ENCODE measurements around the gene MAPK4. TPM values are rescaled to one million over a fixed set of nuclear protein-coding genes. Genes with fewer than 3 reads are reported as not detected.

Gene MAPK4
- total and polyA plus RNA-seq, 10 of the 15 experiments (the other 5 are each of a cell fraction or from before 2014, with no cell fraction given) = 0.03 to 0.11 (median 0.06) TPM; not detected in 4

DNA sequence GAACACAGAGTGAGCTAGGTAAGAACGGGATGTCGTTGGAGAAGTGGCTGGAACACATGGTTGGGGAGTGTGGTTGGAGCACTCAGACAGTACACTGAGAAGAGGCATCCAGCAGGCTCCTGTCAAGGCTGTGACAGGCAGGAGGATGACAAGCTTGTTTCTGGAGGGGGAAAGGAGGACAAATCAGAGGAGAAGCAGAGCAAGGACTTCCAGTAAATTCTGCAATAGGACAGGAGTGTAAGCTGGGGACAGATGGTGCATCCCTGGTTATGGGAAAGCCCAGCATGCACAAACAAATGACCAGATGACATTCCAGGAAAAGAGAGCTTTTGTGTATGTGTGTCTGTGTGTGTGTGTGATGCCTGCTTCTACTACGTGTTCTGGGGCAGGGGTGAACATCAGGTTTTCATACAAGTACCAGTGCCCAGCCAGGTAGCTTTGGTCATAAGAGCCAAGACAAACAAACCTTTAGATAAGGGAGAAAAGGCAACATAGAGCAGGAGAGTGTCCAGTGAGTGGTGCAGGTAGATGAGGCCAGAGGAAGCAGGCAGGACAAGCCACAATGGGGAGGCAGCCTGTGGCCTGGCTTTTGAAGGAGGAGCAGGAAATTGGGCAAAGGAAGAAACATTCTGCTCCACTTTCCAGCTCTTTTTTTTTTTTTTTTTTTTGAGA is 32.1 kb upstream of the MAPK4 start:
- 27% methylated on average over 3 of the region's 3 CpGs for WGBS (ENCODE audit: insufficient coverage, insufficient replicate concordance, low lambda C conversion rate, missing lambda C conversion rate)
- intact Hi-C loops (cut with micrococcal nuclease; ENCODE audit: unreplicated experiment) (no loop called here), in situ Hi-C loops (cut with MboI) (no loop called here)
- POLR2A ChIA-PET = interaction anchor here (0.5 kb wide), 1 partner anchor 105 kb away, joined by 5 read pairs; no protein-coding TSS in a partner anchor
- Histone ChIP-seq H3K9ac (ENCODE audit: control insufficient read depth, insufficient read depth, low read length) (no peak overlapping the region), H3K27ac (ENCODE audit: control insufficient read depth, insufficient read depth) (no peak overlapping the region), H3K79me2 (ENCODE audit: control insufficient read depth, insufficient read depth, low read length) (no peaks in the 10 kb centered on the region), H3K36me3 (ENCODE audit: control insufficient read depth in 2 of 2, insufficient read depth in 2 of 2, low read length in 1 of 2) (no peaks in the 10 kb centered on the region), H3K27me3 (replicated peaks in 1 of 2; ENCODE audit: control insufficient read depth in 2 of 2, insufficient read depth in 2 of 2, low read length in 1 of 2) (no peaks in the 10 kb centered on the region; a peak in 1 of 4 replicates), H4K20me1 (ENCODE audit: control insufficient read depth, insufficient read depth) (no peaks in the 10 kb centered on the region), H2AFZ (ENCODE audit: control insufficient read depth, low read depth, low read length) (no peak overlapping the region), H3K4me2 (ENCODE audit: control insufficient read depth, insufficient read depth) (no peak overlapping the region), H3K4me3 (no peak overlapping the region), H3K9me3 (replicated peaks; ENCODE audit: control insufficient read depth, insufficient read depth, low read length) (no peaks in the 10 kb centered on the region), H3K4me1 (ENCODE audit: control insufficient read depth, insufficient read depth, low read length) (no peaks in the 10 kb centered on the region)
- no TSS peak for BruUV-seq (replicated peaks)
- RAD21 ChIA-PET (ENCODE audit: unreplicated experiment) = no interaction called here
- DNase-seq (ENCODE audit: low read depth, low spot score) = no peak
- SMC1A ChIA-PET (ENCODE audit: uncharacterized antibody, unreplicated experiment) = no interaction called here
- CTCF ChIA-PET = no interaction called here
- TF ChIP-seq MEF2B (IDR thresholded peaks at IDR 0.05; ENCODE audit: partially characterized antibody, poor library complexity, severe bottlenecking) (no peak), ESRRA (IDR thresholded peaks at IDR 0.05; ENCODE audit: low read length) (no peak)
- ATAC-seq = no peak
- no peak for FAIRE-seq

DNA sequence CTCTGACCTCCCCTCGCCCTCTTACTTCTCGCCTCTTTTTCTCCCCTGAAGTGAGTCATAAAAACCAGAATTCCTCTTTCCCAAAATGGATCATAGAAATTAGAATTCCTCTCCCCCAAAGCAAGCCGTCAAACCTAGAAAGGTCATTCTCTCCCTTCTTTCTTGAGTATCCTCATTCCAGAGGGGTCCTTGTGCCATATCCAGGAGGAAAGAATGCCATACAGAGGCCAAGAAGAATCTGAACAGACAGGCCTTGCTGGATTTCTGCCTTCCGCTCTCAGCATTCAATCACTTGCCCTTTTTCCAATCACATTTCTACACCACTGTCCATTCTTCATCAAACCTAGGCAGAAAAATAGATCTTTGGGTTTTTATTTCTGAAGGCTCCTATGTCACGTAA is 31.1 kb upstream of the MAPK4 start:
- Histone ChIP-seq H3K27me3 (replicated peaks in 1 of 2; ENCODE audit: control insufficient read depth in 2 of 2, insufficient read depth in 2 of 2, low read length in 1 of 2) (no peaks in the 10 kb centered on the region), H3K27ac (ENCODE audit: control insufficient read depth, insufficient read depth) (no peak overlapping the region), H2AFZ (ENCODE audit: control insufficient read depth, low read depth, low read length) (no peak overlapping the region), H3K79me2 (ENCODE audit: control insufficient read depth, insufficient read depth, low read length) (no peaks in the 10 kb centered on the region), H3K9ac (ENCODE audit: control insufficient read depth, insufficient read depth, low read length) (no peak overlapping the region), H3K9me3 (replicated peaks; ENCODE audit: control insufficient read depth, insufficient read depth, low read length) (no peaks in the 10 kb centered on the region; the same call in 2 of the 3 replicates), H3K4me3 (no peak overlapping the region), H3K4me1 (ENCODE audit: control insufficient read depth, insufficient read depth, low read length) (no peaks in the 10 kb centered on the region), H4K20me1 (ENCODE audit: control insufficient read depth, insufficient read depth) (no peaks in the 10 kb centered on the region), H3K36me3 (ENCODE audit: control insufficient read depth in 2 of 2, insufficient read depth in 2 of 2, low read length in 1 of 2) (no peaks in the 10 kb centered on the region), H3K4me2 (ENCODE audit: control insufficient read depth, insufficient read depth) (no peak overlapping the region)
- RAD21 ChIA-PET (ENCODE audit: unreplicated experiment) = no interaction called here
- DNase-seq (ENCODE audit: low read depth, low spot score) (no peak), FAIRE-seq (no peak), ATAC-seq (no peak)
- SMC1A ChIA-PET (ENCODE audit: uncharacterized antibody, unreplicated experiment) = no interaction called here
- in situ Hi-C loops (cut with MboI) (no loop called here), intact Hi-C loops (cut with micrococcal nuclease; ENCODE audit: unreplicated experiment) (no loop called here)
- POLR2A ChIA-PET = no interaction called here
- TF ChIP-seq KDM1A (IDR thresholded peaks at IDR 0.05; ENCODE audit: borderline replicate concordance) = no peak
- TF ChIP-seq SUPT20H (IDR thresholded peaks at IDR 0.05; ENCODE audit: borderline replicate concordance, control insufficient read depth, low read depth, low read length) = no peak
- no peak for TF ChIP-seq ETV6 (conservative IDR thresholded peaks at IDR 0.05 in 1 of 2, IDR thresholded peaks at IDR 0.05 in 1 of 2; ENCODE audit: borderline replicate concordance in 1 of 2, low read depth in 1 of 2)
- no peak for TF ChIP-seq CBFB (IDR thresholded peaks at IDR 0.05; ENCODE audit: low read depth)
- TF ChIP-seq HDAC6 (IDR thresholded peaks at IDR 0.05; ENCODE audit: unreplicated experiment) = no peak
- no peak for TF ChIP-seq RAD21 (IDR thresholded peaks at IDR 0.05; ENCODE audit: insufficient read depth, low read depth, low read length)
- TF ChIP-seq IKZF1 (conservative IDR thresholded peaks at IDR 0.05) = no peak
- TF ChIP-seq TARDBP (IDR thresholded peaks at IDR 0.05; ENCODE audit: borderline replicate concordance) = no peak
- no peak for TF ChIP-seq DPF2 (IDR thresholded peaks at IDR 0.05)
- no peak for TF ChIP-seq ZNF622 (IDR thresholded peaks at IDR 0.05)
- TF ChIP-seq, protein P1, sequence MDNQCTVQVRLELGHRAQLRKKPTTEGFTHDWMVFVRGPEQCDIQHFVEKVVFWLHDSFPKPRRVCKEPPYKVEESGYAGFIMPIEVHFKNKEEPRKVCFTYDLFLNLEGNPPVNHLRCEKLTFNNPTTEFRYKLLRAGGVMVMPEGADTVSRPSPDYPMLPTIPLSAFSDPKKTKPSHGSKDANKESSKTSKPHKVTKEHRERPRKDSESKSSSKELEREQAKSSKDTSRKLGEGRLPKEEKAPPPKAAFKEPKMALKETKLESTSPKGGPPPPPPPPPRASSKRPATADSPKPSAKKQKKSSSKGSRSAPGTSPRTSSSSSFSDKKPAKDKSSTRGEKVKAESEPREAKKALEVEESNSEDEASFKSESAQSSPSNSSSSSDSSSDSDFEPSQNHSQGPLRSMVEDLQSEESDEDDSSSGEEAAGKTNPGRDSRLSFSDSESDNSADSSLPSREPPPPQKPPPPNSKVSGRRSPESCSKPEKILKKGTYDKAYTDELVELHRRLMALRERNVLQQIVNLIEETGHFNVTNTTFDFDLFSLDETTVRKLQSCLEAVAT (IDR thresholded peaks at IDR 0.05) = no peak
- no peak for TF ChIP-seq ZNF274 (IDR thresholded peaks at IDR 0.05; ENCODE audit: insufficient read depth, insufficient read length)
- no peak for TF ChIP-seq ZZZ3 (IDR thresholded peaks at IDR 0.05; ENCODE audit: control insufficient read depth, insufficient read length, low read depth)
- TF ChIP-seq ESRRA (IDR thresholded peaks at IDR 0.05; ENCODE audit: low read length) = no peak
- TF ChIP-seq USF2 (IDR thresholded peaks at IDR 0.05; ENCODE audit: borderline replicate concordance, low read depth, low read length) = no peak
- no TSS peak for BruUV-seq (replicated peaks)
- 21% methylated on average over 5 of the region's 5 CpGs for WGBS (ENCODE audit: insufficient coverage, insufficient replicate concordance, low lambda C conversion rate, missing lambda C conversion rate)
- CTCF ChIA-PET = no interaction called here

Data from GM12878 (cell line).